ENCODE measurements around the gene MGAT4B.

GRCh38 chr5:179816401-179816795 is 9.7 kb upstream of the MGAT4B start:
- TF ChIP-seq POLR2A (IDR thresholded peaks at IDR 0.05; ENCODE audit: low read depth, low read length) (no peak), CTCF (conservative IDR thresholded peaks at IDR 0.05; ENCODE audit: low read depth, low read length) (no peak), SMC3 (IDR thresholded peaks at IDR 0.05; ENCODE audit: low read depth, low read length) (no peak), RFX5 (IDR thresholded peaks at IDR 0.05; ENCODE audit: low read depth, low read length) (no peak), FOS (IDR thresholded peaks at IDR 0.05; ENCODE audit: low read depth, low read length) (no peak)

Data from IMR-90 (cell line).